Breast epithelium (tissue), 3 donors: Measurements from ENCODE around the gene ADORA1.

Experiments used
- CTCF ChIP-seq, 3 donors: fragments of 450-650 bp; IDR thresholded peaks; one replicate each; pipeline ENCODE4 v1.5.1; 2016 to 2017; ENCODE audit warnings: antibody characterized with exemption in 3 of 3, mild to moderate bottlenecking in 3 of 3, moderate library complexity in 3 of 3
- POLR2A ChIP-seq: fragments of 450-650 bp; IDR thresholded peaks from one replicate; pipeline ENCODE4 v1.6.1; 2016; ENCODE audit warnings: antibody characterized with exemption, mild to moderate bottlenecking, moderate library complexity
- POLR2AphosphoS5 ChIP-seq, 3 donors: sonication (generic); formaldehyde crosslinking; IDR thresholded peaks; one replicate each; pipeline ENCODE4 v1.6.1; 2017; ENCODE audit warnings: antibody characterized with exemption in 3 of 3

- TF ChIP-seq POLR2A (no peak), CTCF (IDR thresholded peaks at IDR 0.05) (no peak), POLR2AphosphoS5 (IDR thresholded peaks at IDR 0.05) (no peak)
Observed at GRCh38 chr1:203148579-203148978, 21.1 kb downstream of the ADORA1 start.
